ENCODE data around the gene IFNLR1.

DNA sequence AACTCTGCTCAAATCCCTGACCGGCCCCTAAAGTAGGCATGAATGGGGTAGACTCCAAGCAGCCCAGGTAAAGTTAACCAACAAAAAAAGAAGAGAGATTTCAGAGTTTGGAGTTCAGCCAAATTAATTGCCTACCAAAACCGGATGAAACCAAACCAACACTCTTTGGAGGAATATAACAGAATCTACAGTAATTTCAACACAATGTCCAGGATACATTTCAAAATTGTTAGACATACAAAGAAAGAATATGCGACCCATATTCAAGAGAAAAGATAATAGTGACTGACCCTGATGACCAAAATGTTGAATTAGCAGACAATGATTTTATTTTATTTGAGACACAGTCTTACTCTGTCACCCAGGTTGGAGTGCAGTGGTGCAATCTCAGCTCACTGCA, 56.7 kb downstream of the IFNLR1 start:
- TF ChIP-seq, protein P1, sequence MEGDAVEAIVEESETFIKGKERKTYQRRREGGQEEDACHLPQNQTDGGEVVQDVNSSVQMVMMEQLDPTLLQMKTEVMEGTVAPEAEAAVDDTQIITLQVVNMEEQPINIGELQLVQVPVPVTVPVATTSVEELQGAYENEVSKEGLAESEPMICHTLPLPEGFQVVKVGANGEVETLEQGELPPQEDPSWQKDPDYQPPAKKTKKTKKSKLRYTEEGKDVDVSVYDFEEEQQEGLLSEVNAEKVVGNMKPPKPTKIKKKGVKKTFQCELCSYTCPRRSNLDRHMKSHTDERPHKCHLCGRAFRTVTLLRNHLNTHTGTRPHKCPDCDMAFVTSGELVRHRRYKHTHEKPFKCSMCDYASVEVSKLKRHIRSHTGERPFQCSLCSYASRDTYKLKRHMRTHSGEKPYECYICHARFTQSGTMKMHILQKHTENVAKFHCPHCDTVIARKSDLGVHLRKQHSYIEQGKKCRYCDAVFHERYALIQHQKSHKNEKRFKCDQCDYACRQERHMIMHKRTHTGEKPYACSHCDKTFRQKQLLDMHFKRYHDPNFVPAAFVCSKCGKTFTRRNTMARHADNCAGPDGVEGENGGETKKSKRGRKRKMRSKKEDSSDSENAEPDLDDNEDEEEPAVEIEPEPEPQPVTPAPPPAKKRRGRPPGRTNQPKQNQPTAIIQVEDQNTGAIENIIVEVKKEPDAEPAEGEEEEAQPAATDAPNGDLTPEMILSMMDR (IDR thresholded peaks at IDR 0.05): no peak
- TF ChIP-seq POLR2A (IDR thresholded peaks at IDR 0.05): no peak

All from testis (tissue), 2 donors.